Measurements from ENCODE around the gene GALNT10.
A peak's percentile ranks its signal among the peaks of the same experiment; 100 is the strongest.

The GALNT10 gene

DNA sequence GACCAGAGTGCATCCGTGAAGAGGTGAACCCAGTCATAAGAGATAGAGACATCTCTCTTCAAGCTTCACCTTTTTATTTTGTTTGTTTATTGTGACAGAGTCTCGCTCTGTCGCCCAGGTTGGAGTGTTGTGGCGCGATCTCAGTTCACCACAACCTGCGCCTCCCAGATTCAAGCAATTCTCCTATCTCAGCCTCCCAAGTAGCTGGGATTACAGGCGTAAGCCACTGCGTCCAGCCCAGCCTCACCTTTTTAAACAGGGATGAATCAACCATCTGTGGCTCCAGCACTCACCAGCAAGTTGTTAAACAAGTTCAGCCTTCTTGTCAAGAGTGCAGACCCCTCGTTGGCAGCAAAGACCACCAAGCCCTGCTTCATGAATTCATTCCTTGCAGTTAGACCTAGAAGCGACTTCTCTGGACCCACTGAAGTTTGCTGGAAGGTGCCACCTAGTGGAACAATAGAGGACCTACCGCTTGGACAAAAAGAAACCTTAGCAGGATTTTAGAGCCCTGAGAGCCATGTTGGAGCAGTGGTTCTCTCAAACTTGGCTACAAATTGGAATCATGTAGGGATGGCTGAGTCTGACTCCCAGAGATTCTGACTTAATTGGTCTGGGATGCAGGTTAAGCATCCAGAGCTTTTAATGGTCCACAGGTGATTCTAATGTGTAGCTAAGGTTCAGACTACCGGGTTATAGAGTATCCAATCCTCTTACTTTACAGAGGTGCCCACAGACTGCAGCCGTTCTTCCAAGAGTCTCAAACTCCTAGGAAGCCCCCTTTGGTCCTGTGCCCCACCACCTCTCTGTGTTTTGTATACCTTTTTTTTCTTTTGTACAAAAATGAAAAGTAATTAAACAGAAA is 10.5 kb upstream of the GALNT10 start:
- DNase-seq (ENCODE audit: low read depth) = no peak

DNA sequence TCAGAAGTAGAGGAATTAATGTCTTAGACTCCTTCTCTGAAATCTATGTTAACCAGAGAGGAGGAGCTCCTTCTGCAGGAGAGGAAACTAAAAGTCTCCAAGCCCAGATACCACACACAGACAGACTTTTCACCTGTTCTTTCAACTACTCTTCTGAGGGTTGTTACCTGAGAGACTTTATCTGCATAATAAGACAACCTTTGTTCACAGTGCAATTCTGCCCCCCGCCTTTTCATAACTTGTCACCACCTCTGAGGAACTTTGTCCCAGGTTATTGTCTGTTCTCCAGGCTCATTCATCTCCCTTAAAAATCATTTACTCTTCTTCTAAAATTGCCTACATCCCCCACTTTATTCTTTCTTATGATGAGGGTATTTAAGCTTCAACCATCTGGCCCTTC is 9.4 kb upstream of the GALNT10 start:
- DNase-seq (ENCODE audit: low read depth) = no peak

DNA sequence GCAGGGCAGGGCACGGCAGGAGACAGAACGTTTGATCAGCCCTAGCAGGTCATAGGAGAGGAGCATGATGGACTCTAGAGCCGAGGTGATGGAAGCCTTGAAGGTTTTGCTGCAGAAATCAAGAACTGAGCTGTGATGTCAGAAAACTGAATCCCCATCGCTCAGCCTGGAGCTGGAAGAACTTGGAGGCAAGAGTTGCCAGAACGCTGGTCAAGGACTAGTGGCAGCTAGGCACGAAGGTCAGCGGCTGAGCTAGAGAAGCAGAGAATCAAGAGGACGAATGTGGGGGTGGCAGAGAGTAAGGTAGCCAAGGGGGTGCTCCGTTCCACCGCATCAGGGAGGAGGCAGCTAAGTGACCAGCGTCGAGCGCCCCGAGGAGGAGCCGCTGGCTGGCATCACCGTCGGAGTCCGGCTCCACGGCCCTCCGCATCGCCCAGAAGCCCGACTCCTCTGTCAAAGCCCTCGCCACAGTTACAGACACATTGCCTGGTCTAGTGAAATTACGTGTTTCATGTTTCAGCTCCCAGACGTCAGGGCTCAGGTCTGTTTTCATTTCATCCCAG is 1.2 kb upstream of the GALNT10 start:
- DNase-seq (ENCODE audit: low read depth) = no peak

DNA sequence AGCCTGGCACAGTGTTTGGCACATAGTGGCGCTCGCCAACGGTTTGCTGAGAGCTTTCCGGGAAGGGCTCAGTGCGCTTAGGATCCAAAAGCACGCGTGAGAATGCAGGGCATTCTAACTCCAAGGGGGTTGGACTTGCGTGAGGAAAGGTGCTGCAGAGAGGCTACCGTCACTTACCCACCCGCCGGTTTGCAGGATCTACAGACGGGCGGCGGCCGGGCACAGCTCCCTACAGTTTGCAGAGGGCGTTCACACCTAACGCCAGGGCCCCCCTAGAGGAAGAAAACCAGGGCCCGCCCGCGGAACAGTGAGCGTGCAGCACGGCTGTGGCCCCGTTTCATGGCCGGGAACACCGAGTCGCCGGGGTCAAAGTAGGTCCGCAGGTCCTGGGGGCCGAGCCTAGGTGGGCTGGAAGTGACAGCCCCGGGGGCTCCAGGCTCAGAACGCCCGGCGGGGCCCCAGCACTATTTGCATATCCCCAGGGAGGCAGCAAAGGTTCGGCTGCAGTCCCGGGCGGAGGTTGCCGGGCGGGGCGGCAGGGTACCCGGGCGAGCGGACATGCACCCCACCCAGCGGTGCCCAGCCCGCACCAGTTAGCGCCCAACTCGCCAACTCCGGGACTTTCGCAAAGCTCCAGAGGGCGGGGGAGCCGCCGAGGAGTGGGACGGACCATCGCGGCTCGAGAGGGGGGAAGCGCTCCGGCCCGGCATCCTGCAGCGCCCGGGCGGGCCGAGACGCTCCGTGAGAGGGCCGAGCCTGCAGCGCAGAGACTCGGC is 526 bp upstream of the GALNT10 start:
- peak; percentile 65 for DNase-seq (ENCODE audit: low read depth)

DNA sequence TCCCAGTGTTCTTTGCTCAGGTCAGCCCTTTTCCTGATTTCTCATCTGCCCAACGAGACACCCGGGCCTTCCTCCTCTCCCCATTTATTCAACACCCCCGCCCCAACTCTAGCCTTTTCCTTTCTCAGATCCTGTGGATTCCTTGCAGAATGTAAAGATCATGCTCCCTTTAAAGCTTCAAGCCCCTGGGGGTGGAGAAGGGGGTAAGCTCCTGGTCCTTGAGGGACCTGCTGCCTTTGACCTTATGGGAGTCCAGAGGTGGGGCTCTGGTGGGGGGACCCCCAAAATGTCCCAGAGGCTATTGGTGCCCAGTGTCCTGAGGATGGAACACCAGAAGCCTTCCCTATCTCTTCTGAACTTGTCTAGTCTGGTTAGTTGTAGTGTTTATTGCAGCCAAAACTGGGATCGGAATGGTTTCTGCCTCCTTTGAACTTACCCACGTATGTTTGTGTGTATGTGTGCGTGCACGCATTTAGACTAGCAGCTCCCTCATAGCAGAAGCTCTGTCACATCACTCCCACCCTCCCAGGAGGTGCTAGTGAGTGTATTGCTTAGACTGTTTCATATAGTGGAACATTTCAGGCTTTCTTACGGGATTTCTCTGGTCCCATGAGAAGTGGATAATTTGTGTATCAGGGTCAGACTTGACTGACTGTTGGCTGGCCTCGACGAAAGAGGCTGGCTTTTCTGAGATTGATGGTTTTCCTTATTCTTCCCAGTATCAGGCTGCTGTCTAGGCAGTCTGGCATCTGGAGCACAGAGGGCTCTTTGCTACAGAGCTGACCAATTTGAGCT is 1.1 kb downstream of the GALNT10 start:
- no peak for DNase-seq (ENCODE audit: low read depth)

DNA sequence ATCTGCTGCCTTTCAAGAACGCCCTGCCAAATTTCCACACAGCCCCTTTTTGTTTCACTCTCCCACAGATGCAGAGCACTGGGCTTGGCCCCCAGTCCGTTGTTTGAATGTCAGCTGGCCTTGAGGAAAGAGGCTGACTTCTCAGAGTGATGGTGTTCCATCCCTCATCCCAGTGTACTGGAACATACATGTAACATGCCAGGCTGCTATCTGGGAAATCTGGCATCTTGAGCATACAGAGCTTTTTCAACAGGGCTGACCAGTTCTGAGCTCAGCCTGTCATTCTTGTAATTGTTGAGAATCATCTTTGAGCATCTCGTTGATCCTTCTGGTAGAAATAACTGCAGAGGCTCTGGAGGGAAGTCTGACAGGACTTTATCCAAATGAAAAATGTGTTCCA is 2.8 kb downstream of the GALNT10 start:
- no peak for DNase-seq (ENCODE audit: low read depth)

DNA sequence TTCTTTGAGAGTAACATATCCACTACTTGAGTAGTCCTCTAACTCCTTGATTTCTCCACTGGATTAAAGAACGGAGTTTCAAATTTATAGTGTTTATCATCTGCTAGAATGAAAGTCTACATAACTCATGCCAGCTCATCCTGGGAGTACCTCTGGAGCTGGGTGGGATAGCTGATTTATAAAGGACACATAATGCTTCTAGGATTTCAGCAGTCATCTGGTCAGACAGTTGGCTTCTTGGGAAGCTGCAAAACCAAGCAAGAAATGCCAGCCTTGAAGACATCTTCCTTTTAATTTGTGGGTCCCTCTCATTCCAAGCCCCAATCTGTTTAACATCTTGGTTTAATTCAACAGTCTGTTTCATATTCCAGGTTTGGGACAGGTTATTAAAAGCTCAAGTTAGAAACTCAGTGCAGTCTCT is 3.2 kb downstream of the GALNT10 start:
- no peak for DNase-seq (ENCODE audit: low read depth)

DNA sequence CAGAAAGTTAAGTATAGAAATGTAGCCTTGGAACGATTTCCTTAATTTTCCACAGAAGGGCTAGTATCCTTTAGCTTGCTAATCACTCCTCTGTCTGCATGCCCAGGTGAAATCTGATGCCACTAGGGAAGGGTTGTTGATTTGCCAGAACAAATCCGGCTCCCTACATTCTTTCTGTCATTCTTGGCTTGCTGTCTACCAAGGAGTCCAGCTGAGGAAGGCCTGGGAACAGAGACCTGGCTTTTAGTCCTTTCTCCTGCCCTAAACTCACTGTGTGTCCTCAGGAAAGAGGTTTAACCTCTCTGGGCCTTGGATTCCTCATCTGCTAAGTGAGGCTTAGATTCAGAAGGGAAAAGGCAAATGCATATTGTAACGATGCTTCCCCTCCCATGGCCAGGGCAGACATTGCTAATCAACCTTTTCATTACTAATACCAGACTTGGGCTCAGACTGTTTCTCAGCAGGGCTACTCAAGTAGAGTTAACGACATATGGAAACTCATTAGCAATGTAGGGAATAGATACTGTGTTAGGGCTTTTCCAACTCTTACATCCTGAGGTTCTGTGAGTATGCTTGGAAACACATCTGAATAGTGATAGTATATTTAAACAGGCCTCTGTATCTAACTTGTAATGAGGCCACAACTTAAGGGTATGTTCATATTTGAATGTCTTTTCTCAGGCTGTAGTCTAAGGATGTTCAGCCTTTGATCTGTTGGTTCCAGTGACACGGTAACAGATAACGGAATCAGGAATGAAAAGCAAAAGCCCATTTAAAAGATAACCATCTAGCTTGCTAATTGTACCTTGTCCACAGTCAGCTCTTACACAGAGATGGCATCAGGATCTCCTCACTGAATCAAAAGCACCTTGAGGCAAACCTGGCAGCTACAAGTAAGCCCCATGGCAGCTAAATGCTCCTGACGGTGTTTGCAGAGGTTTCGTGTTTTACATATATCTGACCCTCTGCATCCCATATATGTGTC is 4.1 kb downstream of the GALNT10 start:
- no peak for DNase-seq (ENCODE audit: low read depth)

DNA sequence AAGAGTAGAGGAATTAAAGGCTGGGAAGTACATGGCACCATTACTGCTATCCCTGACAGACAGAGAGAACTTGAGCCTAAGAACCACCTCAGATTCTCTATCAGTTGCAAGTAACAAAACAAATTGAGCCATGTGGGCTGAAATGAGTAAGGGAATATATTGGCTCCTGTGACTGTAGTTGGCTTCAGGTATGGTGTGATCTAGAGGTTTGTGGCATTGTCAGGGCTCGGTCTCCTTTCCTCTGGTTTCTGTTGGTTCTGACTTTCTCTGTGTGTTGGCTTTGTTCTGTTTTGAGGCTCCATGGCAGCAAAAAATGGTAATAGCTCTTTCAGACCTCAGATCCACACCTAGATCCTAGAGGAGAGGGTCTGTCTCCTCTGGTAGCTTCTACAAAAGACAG is 5.7 kb downstream of the GALNT10 start:
- no peak for DNase-seq (ENCODE audit: low read depth)

DNA sequence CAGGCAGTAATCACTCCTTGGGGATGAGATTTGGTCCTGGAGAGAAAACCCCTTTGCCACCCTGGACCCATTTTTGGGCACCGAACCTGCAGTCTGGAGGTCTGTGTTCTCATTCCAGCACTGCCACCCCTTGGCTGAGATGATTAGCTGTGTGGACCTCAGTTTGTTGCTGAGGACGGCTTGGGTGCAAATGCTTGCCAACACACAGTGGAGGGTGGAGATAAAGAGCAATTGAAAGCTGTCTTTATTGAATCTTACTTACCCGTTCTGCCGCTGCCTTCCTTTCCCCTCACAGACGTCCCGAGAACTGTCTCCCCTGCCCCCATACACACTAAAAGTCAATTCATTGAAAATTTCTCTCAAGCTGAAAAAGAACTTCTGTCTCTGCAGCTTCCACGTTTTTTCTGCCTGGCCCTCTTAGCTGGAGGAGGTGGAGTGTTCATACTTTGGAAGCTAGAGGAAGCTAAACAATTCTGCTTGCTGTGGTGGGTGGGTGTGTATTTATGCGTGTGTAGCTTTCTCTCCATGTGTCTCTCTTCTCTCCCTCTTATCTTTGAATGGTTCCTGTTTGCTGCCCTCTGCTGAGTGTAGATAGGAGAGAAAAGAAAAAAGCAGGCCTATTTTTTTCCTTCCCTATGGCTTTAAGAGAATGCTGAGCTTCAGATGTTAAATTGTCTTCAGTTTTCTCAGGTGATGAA is 6.6 kb downstream of the GALNT10 start:
- DNase-seq (ENCODE audit: low read depth) = no peak

DNA sequence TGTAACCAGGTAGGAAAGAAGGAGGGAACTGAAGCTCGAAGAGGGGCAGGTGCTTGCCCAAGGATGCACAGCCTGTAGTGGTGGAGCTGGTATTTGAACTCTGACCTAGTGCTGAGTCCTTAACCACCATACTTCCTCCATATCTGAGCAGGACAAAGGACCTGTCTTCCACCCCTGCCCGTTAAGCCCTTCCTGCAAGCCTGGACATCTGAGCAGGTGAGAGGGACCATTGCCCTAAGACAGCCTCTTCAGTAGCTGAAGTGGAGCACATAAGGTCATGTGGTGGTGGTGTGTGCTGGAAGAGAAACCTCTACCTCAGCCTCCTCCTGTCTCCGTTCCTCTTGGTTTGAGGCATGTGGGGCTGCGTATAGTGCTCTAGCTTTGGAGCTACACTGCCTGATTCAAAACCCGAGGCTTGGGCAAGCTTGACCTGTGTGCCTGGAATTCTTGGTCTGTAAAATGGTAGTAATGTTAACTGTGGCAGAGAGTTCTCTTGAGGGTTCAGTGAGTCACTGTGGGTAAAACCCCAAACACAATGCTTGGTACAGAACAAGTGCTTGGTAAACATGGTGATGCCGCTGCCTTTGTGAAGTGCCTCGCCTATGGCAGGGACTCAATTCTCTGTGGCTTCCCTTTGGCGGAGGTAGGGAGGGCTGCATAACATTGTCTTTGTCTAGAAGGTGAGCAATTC is 7.4 kb downstream of the GALNT10 start:
- DNase-seq (ENCODE audit: low read depth) = peak; percentile 67

DNA sequence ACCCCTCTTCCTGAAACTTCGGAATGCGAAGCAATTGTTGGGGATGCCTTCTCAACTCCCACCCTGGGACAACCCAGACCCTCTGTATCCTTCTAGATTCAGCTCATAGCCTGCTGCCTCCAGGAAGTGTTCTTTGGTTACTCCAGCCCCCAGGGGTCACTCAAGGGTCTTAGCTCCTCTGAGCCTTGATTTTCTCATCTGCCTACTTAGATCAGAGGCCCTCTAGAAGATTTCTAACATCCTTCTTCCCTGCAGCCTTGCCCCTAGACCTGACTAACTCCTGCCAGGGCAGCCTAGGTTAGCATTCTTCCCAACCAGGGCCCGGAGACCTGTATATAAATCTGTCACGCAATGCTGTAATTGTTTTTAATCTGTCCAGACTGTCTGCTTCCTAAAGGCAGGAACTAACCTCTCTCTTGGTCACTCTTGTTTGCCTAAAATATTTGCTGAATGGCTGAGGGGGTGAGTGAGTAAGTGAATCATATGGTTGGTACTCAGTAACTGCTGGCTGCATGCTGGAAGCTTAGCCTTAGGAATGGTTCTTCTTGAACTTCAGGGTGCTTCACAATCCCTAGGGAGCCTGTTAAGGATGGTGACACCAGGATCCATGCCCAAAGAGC is 8.2 kb downstream of the GALNT10 start:
- no peak for DNase-seq (ENCODE audit: low read depth)

DNA sequence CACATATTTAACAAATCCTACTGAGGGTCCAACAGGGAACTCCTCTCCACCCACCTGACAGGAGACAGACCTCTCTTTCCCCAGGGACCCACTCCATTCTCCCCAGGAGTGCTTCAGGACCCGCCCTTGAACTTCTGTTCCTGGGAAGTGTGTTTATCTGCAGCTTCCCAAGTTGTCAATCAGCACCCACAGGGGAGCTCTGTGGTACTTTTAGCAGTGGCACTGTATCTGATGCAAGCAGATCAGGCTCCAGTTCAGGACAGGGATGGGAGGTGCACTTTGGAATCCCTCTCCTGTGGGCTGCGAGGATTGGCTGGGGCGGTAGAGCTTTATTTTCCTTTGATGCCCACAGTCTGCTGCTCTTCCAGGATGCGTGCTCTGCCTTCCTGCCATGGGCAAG is 8.7 kb downstream of the GALNT10 start:
- DNase-seq (ENCODE audit: low read depth) = no peak

DNA sequence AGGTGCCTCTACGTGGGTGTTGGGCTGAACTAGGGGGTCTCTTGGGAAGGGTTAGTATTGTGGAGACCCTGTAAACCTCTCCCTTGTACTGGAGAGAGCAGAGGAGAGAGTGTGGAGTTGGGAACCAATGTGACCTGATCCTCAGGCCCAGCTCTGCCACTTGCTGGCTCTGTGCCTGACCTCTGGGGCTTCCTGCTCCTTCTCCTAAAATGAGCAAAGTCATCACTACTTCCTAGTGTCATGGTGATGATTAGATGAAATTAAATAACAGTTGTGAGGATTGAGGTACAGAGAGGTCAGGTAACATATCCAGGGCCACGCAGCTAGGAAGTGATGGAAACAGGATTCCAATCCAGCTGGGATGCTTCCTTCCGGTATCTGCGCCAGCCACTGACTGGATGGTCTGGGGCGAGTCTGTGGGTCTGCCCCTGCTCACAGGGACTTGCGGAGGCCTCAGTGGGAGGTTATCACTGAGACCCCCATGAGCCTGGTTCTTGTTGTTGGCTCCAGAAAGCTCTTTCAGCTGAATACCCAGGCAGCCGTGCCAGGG is 9.2 kb downstream of the GALNT10 start:
- no peak for DNase-seq (ENCODE audit: low read depth)

DNA sequence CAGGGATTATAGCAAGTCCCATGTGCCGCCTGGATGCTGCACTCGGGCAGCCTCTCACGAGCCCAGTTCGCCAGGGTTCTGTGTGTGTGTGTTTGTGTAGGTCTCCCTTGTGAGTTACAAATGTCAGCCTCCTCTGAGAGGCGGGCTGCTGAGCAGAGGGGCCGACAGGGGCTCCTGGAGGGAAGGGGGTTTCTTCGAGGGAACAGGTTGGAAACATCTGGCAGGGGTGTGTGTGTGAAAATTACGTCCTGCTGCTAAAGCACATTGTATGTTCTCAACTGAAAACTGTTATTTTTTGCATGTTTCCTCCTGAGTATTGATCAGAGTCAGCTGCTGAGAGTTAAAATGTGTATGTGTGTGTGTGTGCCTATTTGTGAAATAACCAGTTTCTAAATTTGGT is 9.7 kb downstream of the GALNT10 start:
- DNase-seq (ENCODE audit: low read depth) = no peak

DNA sequence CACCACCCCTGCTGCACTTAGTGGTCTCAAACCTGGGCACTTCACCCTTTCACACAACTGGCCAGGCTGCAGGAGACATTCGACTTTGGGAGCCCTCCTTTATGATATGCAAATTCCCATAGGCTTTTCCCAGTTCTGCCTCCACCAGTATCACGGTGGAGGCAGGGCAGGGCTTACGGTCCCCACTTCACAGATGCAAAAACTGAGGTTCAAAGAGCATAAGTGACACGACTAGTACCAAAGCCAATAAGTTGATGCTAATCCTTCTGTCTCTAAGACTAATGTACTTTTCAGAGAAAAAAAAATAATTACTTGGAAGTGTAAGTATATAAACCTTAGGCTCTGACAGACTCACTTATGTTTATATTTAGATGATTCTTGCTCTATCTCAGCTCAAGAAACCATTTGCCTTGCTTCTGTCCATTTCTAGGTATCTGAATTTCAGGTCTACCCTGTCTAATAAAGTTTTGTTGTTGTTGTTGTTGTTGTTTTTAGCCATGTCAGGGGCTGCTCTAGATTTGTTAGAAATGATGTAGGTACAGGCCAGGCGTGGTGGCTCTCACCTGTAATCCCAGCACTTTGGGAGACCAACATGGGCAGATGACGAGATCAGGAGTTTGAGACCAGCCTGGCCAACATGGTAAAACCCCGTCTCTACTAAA is 10.7 kb downstream of the GALNT10 start:
- no peak for DNase-seq (ENCODE audit: low read depth)

DNA sequence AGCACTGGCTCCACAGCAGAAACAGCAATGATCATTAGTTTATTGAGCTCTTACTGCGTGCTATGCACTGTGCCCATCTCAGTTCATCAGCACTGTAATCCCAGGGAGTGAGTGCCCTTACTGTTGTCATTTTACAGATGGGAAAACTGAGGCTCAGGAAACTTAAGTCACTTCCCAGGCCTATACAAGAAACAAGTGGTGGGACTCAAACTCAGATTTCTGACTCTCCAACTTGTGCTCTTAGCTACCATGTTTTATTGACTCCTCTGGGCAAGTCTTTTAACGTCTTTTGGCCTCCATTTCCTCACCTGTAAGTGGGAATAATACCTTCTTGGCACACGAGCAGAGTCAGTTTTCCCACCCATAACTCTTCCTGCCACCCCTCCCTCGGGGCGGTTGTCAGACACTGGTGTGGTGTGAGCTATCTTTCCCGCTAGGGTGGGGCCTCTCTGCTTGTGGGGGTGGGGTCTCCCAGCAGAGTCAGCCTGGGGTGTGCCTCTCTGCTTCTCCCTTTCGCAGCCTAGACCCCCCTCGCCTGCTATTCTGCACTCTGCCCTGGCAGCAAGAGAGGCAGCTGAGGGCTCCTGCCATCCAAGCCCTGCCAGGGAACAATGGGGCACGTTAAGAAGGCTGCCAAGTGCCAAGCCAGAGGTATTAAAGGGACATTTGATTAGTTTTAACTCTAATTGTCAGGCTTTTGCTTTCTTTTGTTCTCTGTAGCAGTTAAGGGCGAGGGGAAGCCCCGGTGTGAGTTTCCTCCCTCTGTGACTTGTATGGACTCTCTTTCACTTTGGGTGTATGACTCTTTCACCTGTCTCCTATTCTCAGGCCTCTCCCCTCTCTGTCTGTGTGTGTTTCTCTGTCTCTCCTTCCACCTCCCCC is 12.1 kb downstream of the GALNT10 start:
- no peak for DNase-seq (ENCODE audit: low read depth)
